DOHH2 (cell line): Measurements from ENCODE around the gene SH3RF2.

Experiments
- CTCF ChIP-seq: fragments of 200-600 bp; sonication (generic); IDR thresholded peaks from one replicate; pipeline ENCODE4 v1.5.1; 2014; ENCODE audit warnings: antibody characterized with exemption, mild to moderate bottlenecking, low read depth, low read length; ENCODE audit not compliant: poor library complexity, severe bottlenecking
- EZH2phosphoT487 ChIP-seq: fragments of 200-600 bp; sonication (generic); IDR thresholded peaks from 2 replicates; pipeline ENCODE4 v1.6.1; 2017; ENCODE audit warnings: borderline replicate concordance, mild to moderate bottlenecking, antibody characterized with exemption, low read length, moderate library complexity, mixed read lengths

DNA sequence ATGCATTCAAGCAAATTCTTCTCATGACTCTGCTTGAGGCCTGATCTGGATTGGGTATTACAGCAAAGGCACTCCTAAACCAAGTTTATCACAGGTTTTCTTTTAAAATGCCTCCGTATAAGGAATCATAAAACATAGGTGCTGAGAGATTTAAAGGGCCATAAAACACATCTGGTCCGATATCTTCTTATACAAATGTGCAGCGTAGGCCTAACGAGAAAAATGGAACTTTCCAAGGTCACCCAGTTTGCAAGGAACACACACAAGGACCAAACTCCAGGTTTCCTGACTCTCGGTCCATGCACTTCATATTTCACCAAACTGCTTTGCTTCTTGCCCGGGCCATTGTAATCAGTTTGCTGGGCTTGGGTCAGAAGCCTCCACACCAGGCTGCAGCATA, 22.1 kb downstream of the SH3RF2 start:
- TF ChIP-seq CTCF = no peak
- TF ChIP-seq EZH2phosphoT487 = no peak
